Stimulated activated CD4-positive, alpha-beta T cell treated with anti-CD3 and anti-CD28 coated beads, TNF-alpha, amount 100 ng/mL, for 4 hours (primary cell): Measurements from ENCODE around the gene ST6GALNAC6.

Experiments used
- DNase-seq, 3 experiments: peaks; one replicate each; pipeline ENCODE4 v3.0.0-alpha.2; 2020; ENCODE audit warnings: low read depth in 3 of 3

Gene ST6GALNAC6

GRCh38 chr9:127934248-127934647, 34.8 kb upstream of the ST6GALNAC6 start:
- no peak for DNase-seq

GRCh38 chr9:127931092-127931881, 31.9 kb upstream of the ST6GALNAC6 start:
- no peak for DNase-seq

- DNase-seq = peak; percentile 44 to 63 (median 60)
These were observed 31.1 kb upstream of the ST6GALNAC6 start, which contains the start of gene PIP5KL1 for GRCh38 chr9:127930231-127931091. TSS of gene PIP5KL1 (minus strand) at chr9:127930777. CDS start at chr9:127930752, 25 bp downstream.

- DNase-seq = no peak
These were observed 30.2 kb upstream of the ST6GALNAC6 start for GRCh38 chr9:127929625-127929979.

GRCh38 chr9:127928676-127929624, 29.5 kb upstream of the ST6GALNAC6 start:
- DNase-seq = no peak

GRCh38 chr9:127927988-127928675, 28.7 kb upstream of the ST6GALNAC6 start:
- no peak for DNase-seq

GRCh38 chr9:127927201-127927987, 28.0 kb upstream of the ST6GALNAC6 start:
- DNase-seq = peak; percentile 51 to 73 (median 69)

GRCh38 chr9:127926906-127927200, 27.4 kb upstream of the ST6GALNAC6 start:
- DNase-seq = no peak

- DNase-seq = no peak
These were observed 26.8 kb upstream of the ST6GALNAC6 start for GRCh38 chr9:127925959-127926905.

- no peak for DNase-seq
These were observed 25.5 kb upstream of the ST6GALNAC6 start for GRCh38 chr9:127924736-127925444.

- no peak for DNase-seq
These were observed 24.4 kb upstream of the ST6GALNAC6 start for GRCh38 chr9:127923771-127924170.

GRCh38 chr9:127923046-127923445, 23.6 kb upstream of the ST6GALNAC6 start:
- no peak for DNase-seq

- peak; percentile 61 to 69 (median 68) for DNase-seq
These were observed 22.2 kb upstream of the ST6GALNAC6 start for GRCh38 chr9:127921557-127922120.

GRCh38 chr9:127920794-127921193, 21.4 kb upstream of the ST6GALNAC6 start:
- DNase-seq = no peak

- DNase-seq = no peak
These were observed 19.9 kb upstream of the ST6GALNAC6 start for GRCh38 chr9:127919253-127919815.

GRCh38 chr9:127918183-127919107, 19.0 kb upstream of the ST6GALNAC6 start:
- DNase-seq = no peak

GRCh38 chr9:127917603-127918002, 18.2 kb upstream of the ST6GALNAC6 start:
- DNase-seq = no peak
